GM19438 (cell line): ENCODE data around the gene MRPS10.
"Not testable (repeated sequence)": the region's sequence is repeated elsewhere in the genome, so short reads cannot be mapped to it uniquely, and the experiment has no call there.

Experiments used
- ATAC-seq: cut with Tn5 transposase; IDR thresholded peaks from one replicate; pipeline ENCODE4 v1.9.1; 2021; ENCODE audit warnings: low read depth; ENCODE audit not compliant: unreplicated experiment

MRPS10 gene

GRCh38 chr6:42182101-42182500 is 35.6 kb downstream of the MRPS10 start:
- no peak for ATAC-seq

- no peak for ATAC-seq
Observed at GRCh38 chr6:42179945-42180313, 37.7 kb downstream of the MRPS10 start.

GRCh38 chr6:42179261-42179944 is 38.3 kb downstream of the MRPS10 start:
- ATAC-seq: no peak

- no peak for ATAC-seq
Observed at GRCh38 chr6:42177514-42178364, 39.9 kb downstream of the MRPS10 start.

- ATAC-seq: no peak
Observed at GRCh38 chr6:42176981-42177380, 40.7 kb downstream of the MRPS10 start.

GRCh38 chr6:42175860-42176259 is 41.8 kb downstream of the MRPS10 start:
- no peak for ATAC-seq

- no peak for ATAC-seq
Observed at GRCh38 chr6:42173101-42173500, 44.6 kb downstream of the MRPS10 start, which contains the start of gene GUCA1A. Gene GUCA1A (plus strand): TSS chr6:42173364. CDS start chr6:42173614, 250 bp downstream.

GRCh38 chr6:42171813-42172581 is 45.7 kb downstream of the MRPS10 start:
- no peak for ATAC-seq

GRCh38 chr6:42169780-42170179 is 47.9 kb downstream of the MRPS10 start:
- ATAC-seq: not testable (repeated sequence)

GRCh38 chr6:42168650-42169049 is 49.0 kb downstream of the MRPS10 start:
- no peak for ATAC-seq

GRCh38 chr6:42166444-42167141 is 51.1 kb downstream of the MRPS10 start:
- no peak for ATAC-seq

GRCh38 chr6:42165016-42165415 is 52.6 kb downstream of the MRPS10 start:
- ATAC-seq: no peak

- ATAC-seq: no peak
Observed at GRCh38 chr6:42163981-42164380, 53.7 kb downstream of the MRPS10 start.

- ATAC-seq: no peak
Observed at GRCh38 chr6:42162812-42163211, 54.8 kb downstream of the MRPS10 start.

- ATAC-seq: no peak
Observed at GRCh38 chr6:42162384-42162783, 55.3 kb downstream of the MRPS10 start.

GRCh38 chr6:42159431-42160024 is 58.1 kb downstream of the MRPS10 start:
- ATAC-seq: no peak

GRCh38 chr6:42158631-42159030 is 59.0 kb downstream of the MRPS10 start:
- no peak for ATAC-seq

- ATAC-seq: no peak
Observed at GRCh38 chr6:42158011-42158410, 59.6 kb downstream of the MRPS10 start.
